Endothelial cell of umbilical vein (primary cell): ENCODE results near the gene UCKL1. TPM values are rescaled to one million over a fixed set of nuclear protein-coding genes. Genes with fewer than 3 reads are reported as not detected.
"Not testable (repeated sequence)": the region's sequence is repeated elsewhere in the genome, so short reads cannot be mapped to it uniquely, and the experiment has no call there.

Experiments
- BruUV-seq: library from RNA; stranded (reverse); fragments of 400-500 nt; replicated peaks from 2 replicates; lab custom pipeline; 2021; lab: Mats Ljungman, UMichigan
- CTCF ChIA-PET: fragments of 300-600, 350-600 bp; sonication (Branson Sonifier 250); formaldehyde crosslinking; loops from one replicate; lab custom pipeline; 2021; ENCODE audit warnings: antibody characterized with exemption, inconsistent platforms; lab: Charles Lee
- POLR2A ChIA-PET: fragments of 300-600, 350-600 bp; sonication (Branson Sonifier 250); formaldehyde crosslinking; loops from one replicate; lab custom pipeline; 2021; ENCODE audit warnings: antibody characterized with exemption, inconsistent platforms; lab: Charles Lee
- DNase-seq: peaks from one replicate; pipeline ENCODE4 v3.0.0-alpha.2; 2011; ENCODE audit warnings: low read depth, low spot score
- FAIRE-seq: peaks from 2 replicates; lab custom pipeline; 2011; peaks lifted over from hg19 to GRCh38; lab: Jason Lieb, UNC
- H2AFZ ChIP-seq: 2 replicates; pipeline ENCODE4 v1.6.0; 2012; ENCODE audit warnings: low read depth, low read length, control low read depth, inconsistent platforms
- H3K27ac ChIP-seq: 2 replicates; pipeline ENCODE4 v1.5.1; 2011; ENCODE audit warnings: low read depth, mild to moderate bottlenecking, control low read depth, low read length, moderate library complexity; ENCODE audit not compliant: insufficient read depth
- H3K27me3 ChIP-seq, 2 experiments: 2 replicates each; pipeline versions ENCODE4 v1.6.0 to v1.6.1; 2011; ENCODE audit warnings: low read length in 2 of 2, mixed read lengths in 1 of 2; ENCODE audit not compliant: control insufficient read depth in 2 of 2, insufficient read depth in 2 of 2
- H3K36me3 ChIP-seq, 2 experiments: 2 replicates in 1 of 2; 3 replicates in 1 of 2; pipeline ENCODE4 v1.5.1; 2011; ENCODE audit warnings: low read length in 2 of 2, mild to moderate bottlenecking in 1 of 2, moderate library complexity in 1 of 2; ENCODE audit not compliant: control insufficient read depth in 2 of 2, insufficient read depth in 2 of 2; ENCODE audit errors: extremely low read depth in 1 of 2
- H3K4me1 ChIP-seq: 3 replicates; pipeline ENCODE4 v1.5.1; 2011; ENCODE audit warnings: mild to moderate bottlenecking, low read length; ENCODE audit not compliant: control insufficient read depth, insufficient read depth; ENCODE audit errors: extremely low read depth
- H3K4me2 ChIP-seq: 2 replicates; pipeline ENCODE4 v1.6.1; 2011; ENCODE audit warnings: low read length, control low read depth, mixed read lengths; ENCODE audit not compliant: insufficient read depth
- H3K4me3 ChIP-seq, 3 experiments: fragments of 200-600 bp in 1 of 3; sonication (generic), shearing (Covaris generic) in 1 of 3; replicated peaks in 1 of 3; 2 replicates each; pipeline ENCODE4 v1.5.1; 2011 to 2016; ENCODE audit warnings: control low read depth in 3 of 3, low read length in 3 of 3, mild to moderate bottlenecking in 2 of 3, inconsistent platforms in 1 of 3, low read depth in 1 of 3, moderate library complexity in 1 of 3; ENCODE audit not compliant: insufficient read depth in 1 of 3
- H3K79me2 ChIP-seq: 2 replicates; pipeline ENCODE4 v1.6.0; 2012; ENCODE audit warnings: low read length, inconsistent platforms; ENCODE audit not compliant: control insufficient read depth, insufficient read depth
- H3K9ac ChIP-seq: replicated peaks from 2 replicates; pipeline ENCODE3; 2011; ENCODE audit warnings: low read length, control low read depth; ENCODE audit not compliant: insufficient read depth; ENCODE audit errors: extremely low read depth
- H3K9me1 ChIP-seq: replicated peaks from 3 replicates; pipeline ENCODE4 v1.6.0; 2011; ENCODE audit warnings: mild to moderate bottlenecking, low read length; ENCODE audit not compliant: control insufficient read depth, insufficient read depth; ENCODE audit errors: extremely low read depth
- H3K9me3 ChIP-seq: replicated peaks from 2 replicates; pipeline ENCODE4 v1.5.1; 2012; ENCODE audit warnings: low read length, inconsistent platforms; ENCODE audit not compliant: control insufficient read depth, insufficient read depth
- H4K20me1 ChIP-seq: replicated peaks from 2 replicates; pipeline ENCODE3; 2011; ENCODE audit warnings: mild to moderate bottlenecking, low read length; ENCODE audit not compliant: control insufficient read depth, insufficient read depth; ENCODE audit errors: extremely low read depth
- CTCF ChIP-seq, 2 donors: IDR thresholded peaks; 1 replicate in 1 of 2; 2 replicates in 1 of 2; pipeline ENCODE4 v1.5.1; 2011; ENCODE audit warnings: low read length in 2 of 2, mild to moderate bottlenecking in 2 of 2, moderate library complexity in 2 of 2, control low read depth in 1 of 2, inconsistent platforms in 1 of 2, low read depth in 1 of 2; ENCODE audit not compliant: insufficient read depth in 1 of 2; ENCODE audit errors: extremely low read depth in 1 of 2
- EZH2 ChIP-seq: IDR thresholded peaks from 2 replicates; pipeline ENCODE4 v1.6.1; 2012; ENCODE audit warnings: borderline replicate concordance, low read depth, mild to moderate bottlenecking, moderate library complexity, low read length, inconsistent platforms; ENCODE audit not compliant: severe bottlenecking
- FOS ChIP-seq: IDR thresholded peaks from 2 replicates; pipeline ENCODE4 v1.6.1; 2011; ENCODE audit warnings: mild to moderate bottlenecking, low read length, moderate library complexity, borderline replicate concordance; ENCODE audit not compliant: insufficient read depth
- GATA2 ChIP-seq: IDR thresholded peaks from 2 replicates; pipeline ENCODE4 v1.7.0; 2011; ENCODE audit warnings: low read depth, mild to moderate bottlenecking, moderate library complexity, mixed read lengths, low read length; ENCODE audit not compliant: insufficient read length, insufficient read depth
- JUN ChIP-seq: IDR thresholded peaks from 2 replicates; pipeline ENCODE4 v1.6.1; 2011; ENCODE audit warnings: borderline replicate concordance, low read depth; ENCODE audit not compliant: insufficient read length, insufficient read depth
- POLR2A ChIP-seq: IDR thresholded peaks from 2 replicates; pipeline ENCODE4 v1.6.1; 2012; ENCODE audit warnings: low read depth, mild to moderate bottlenecking, control low read depth, low read length
- dilution Hi-C: fragments of 300-500 bp; cut with MboI; formaldehyde crosslinking; loops from one replicate; pipeline ENCODE4 v1.15.0; 2019; ENCODE audit warnings: low sequenced_read_pairs; ENCODE audit not compliant: extremely low pct_ligation_motif_present
- intact Hi-C: fragments of 100-400 bp; cut with micrococcal nuclease; formaldehyde crosslinking; loops from one replicate; pipeline ENCODE4 v1.10.0; 2022
- polyA plus RNA-seq, 4 experiments: library from polyadenylated mRNA; depleted of rRNA in 3 of 4; stranded (reverse) in 3 of 4; unstranded in 1 of 4; fragments of >200 nt; gene quantifications; 2 replicates each; pipeline versions ENCODE4 v1.2.1 to v1.2.3, GENCODE V29; 2011 to 2012; ENCODE audit warnings: missing spikeins in 1 of 4
- total RNA-seq: library from RNA; stranded (reverse); gene quantifications from 2 replicates; pipeline ENCODE4 v1.2.3, GENCODE V29; 2021

The UCKL1 gene
- total and polyA plus RNA-seq, 2 donors (not counting 3 experiments of a cell fraction or from before 2014, with no cell fraction given): 51.1 to 78.8 TPM

GRCh38 chr20:63972312-63973159 is 16.3 kb upstream of the UCKL1 start:
- Histone ChIP-seq H3K9me3 (no peaks in the 10 kb centered on the region), H3K4me3 (no peak overlapping the region), H3K79me2 (peaks cover 7% of the 10 kb centered on the region), H3K36me3 (peaks cover 0 to 2% of the 10 kb centered on the region in 2 experiments), H3K4me2 (peak overlapping the region; percentile 3), H3K9me1 (no peaks in the 10 kb centered on the region), H3K4me1 (peaks cover 23% of the 10 kb centered on the region), H3K27ac (peak overlapping the region; percentile 0), H3K27me3 (no peaks in the 10 kb centered on the region), H4K20me1 (no peaks in the 10 kb centered on the region), H2AFZ (peak overlapping the region; percentile 26), H3K9ac (no peak overlapping the region)
- POLR2A ChIA-PET: interaction anchor here (0.5 to 1.8 kb wide), 3 partner anchors 8 to 434 kb away, joined by 3 to 9 read pairs (median 3); partner anchors contain the start of genes PRPF6 and TPD52L2
- no TSS peak for BruUV-seq
- intact Hi-C loops: loop anchor here (1.0 to 2.0 kb wide), 4 partner anchors 16 to 186 kb away; partner anchors contain the start of genes TPD52L2 and UCKL1
- peak; percentile 33 for TF ChIP-seq POLR2A
- TF ChIP-seq FOS: peak; percentile 71
- no peak for TF ChIP-seq EZH2
- TF ChIP-seq CTCF (IDR thresholded peaks at IDR 0.05; ENCODE audit: extremely low read depth in 1 of 2, insufficient read depth in 1 of 2, low read depth in 1 of 2, low read length in 2 of 2): no peak
- TF ChIP-seq GATA2: no peak
- TF ChIP-seq JUN: no peak
- CTCF ChIA-PET: interaction anchor here (1.8 kb wide), 3 partner anchors 8 to 186 kb away, joined by 6 to 9 read pairs (median 7); no protein-coding TSS in a partner anchor
- FAIRE-seq (peak; percentile 97), DNase-seq (peak; percentile 74)
- dilution Hi-C loops: no loop called here

GRCh38 chr20:63971960-63972311 is 15.7 kb upstream of the UCKL1 start:
- H3K9ac ChIP-seq, H3K9me1 ChIP-seq, H3K79me2 ChIP-seq, H3K9me3 ChIP-seq, H3K4me3 ChIP-seq, H3K27me3 ChIP-seq, dilution Hi-C loops, BruUV-seq, FAIRE-seq, H3K36me3 ChIP-seq, DNase-seq, H4K20me1 ChIP-seq: not testable (repeated sequence)
- ChIA-PET POLR2A (interaction anchor here (0.5 to 0.7 kb wide), 3 partner anchors 9 to 434 kb away, joined by 3 to 6 read pairs (median 3); partner anchors contain the start of gene PRPF6), CTCF (interaction anchor here (1.8 kb wide), 1 partner anchor 9 kb away, joined by 6 read pairs; no protein-coding TSS in a partner anchor)
- intact Hi-C loops: loop anchor here (1.0 to 2.0 kb wide), 4 partner anchors 16 to 185 kb away; partner anchors contain the start of genes TPD52L2 and UCKL1
- H3K4me2 ChIP-seq: peak overlapping the region; percentile 3
- H2AFZ ChIP-seq: peak overlapping the region; percentile 26
- peaks cover 23% of the 10 kb centered on the region for H3K4me1 ChIP-seq
- H3K27ac ChIP-seq: peak overlapping the region; percentile 0
